ENCODE measurements around the gene LRRC25.

GRCh38 chr19:18430417-18431144 lies 33.2 kb upstream of the LRRC25 start:
- no peak for TF ChIP-seq POLR2A (IDR thresholded peaks at IDR 0.05; ENCODE audit: low read length)
- no peak for TF ChIP-seq CTCF (IDR thresholded peaks at IDR 0.05)
- TF ChIP-seq, protein P1, sequence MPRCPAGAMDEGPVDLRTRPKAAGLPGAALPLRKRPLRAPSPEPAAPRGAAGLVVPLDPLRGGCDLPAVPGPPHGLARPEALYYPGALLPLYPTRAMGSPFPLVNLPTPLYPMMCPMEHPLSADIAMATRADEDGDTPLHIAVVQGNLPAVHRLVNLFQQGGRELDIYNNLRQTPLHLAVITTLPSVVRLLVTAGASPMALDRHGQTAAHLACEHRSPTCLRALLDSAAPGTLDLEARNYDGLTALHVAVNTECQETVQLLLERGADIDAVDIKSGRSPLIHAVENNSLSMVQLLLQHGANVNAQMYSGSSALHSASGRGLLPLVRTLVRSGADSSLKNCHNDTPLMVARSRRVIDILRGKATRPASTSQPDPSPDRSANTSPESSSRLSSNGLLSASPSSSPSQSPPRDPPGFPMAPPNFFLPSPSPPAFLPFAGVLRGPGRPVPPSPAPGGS (IDR thresholded peaks at IDR 0.05), result no peak
- TF ChIP-seq ZC3H11A (IDR thresholded peaks at IDR 0.05), result no peak
- TF ChIP-seq ELK1 (IDR thresholded peaks at IDR 0.05; ENCODE audit: low read depth, low read length), result no peak
- TF ChIP-seq KDM1A (IDR thresholded peaks at IDR 0.05; ENCODE audit: low read depth), result no peak

Measured in A549 (cell line).